Esophagus muscularis mucosa (tissue), 3 donors: ENCODE data around the gene SAMMSON.

Experiments used
- CTCF ChIP-seq, 3 experiments: fragments of 200-600 bp in 2 of 3; fragments of 450-650 bp in 1 of 3; sonication (generic) in 2 of 3; IDR thresholded peaks; one replicate each; pipeline ENCODE4 v1.5.1; 2017 to 2019; ENCODE audit warnings: antibody characterized with exemption in 3 of 3, mild to moderate bottlenecking in 2 of 3, moderate library complexity in 1 of 3
- POLR2A ChIP-seq: fragments of 450-650 bp; IDR thresholded peaks from one replicate; pipeline ENCODE4 v1.6.1; 2017; ENCODE audit warnings: antibody characterized with exemption, moderate library complexity, mild to moderate bottlenecking, low read depth
- POLR2AphosphoS5 ChIP-seq, 2 donors: sonication (generic); formaldehyde crosslinking; IDR thresholded peaks; one replicate each; pipeline ENCODE4 v1.6.1; 2017; ENCODE audit warnings: antibody characterized with exemption in 2 of 2

- TF ChIP-seq CTCF (IDR thresholded peaks at IDR 0.05) (no peak), POLR2A (no peak), POLR2AphosphoS5 (IDR thresholded peaks at IDR 0.05) (no peak)
Measured at GRCh38 chr3:69985266-69985665, 14.3 kb upstream of the SAMMSON start.
